ENCODE data around the gene RASA2. TPM values are rescaled to one million over a fixed set of nuclear protein-coding genes. Genes with fewer than 3 reads are reported as not detected.
"Not testable (repeated sequence)": the region's sequence is repeated elsewhere in the genome, so short reads cannot be mapped to it uniquely, and the experiment has no call there.

RASA2 gene
- total RNA-seq, 4 donors from 2014 or later = 9.1 to 12.8 (median 10.6) TPM

GRCh38 chr3:141625506-141625905, 138.7 kb downstream of the RASA2 start:
- H3K27ac ChIP-seq (replicated peaks in 1 of 4) = no peak overlapping the region
- H3K36me3 ChIP-seq = no peaks in the 10 kb centered on the region
- H3K27me3 ChIP-seq = no peaks in the 10 kb centered on the region
- WGBS = 75% methylated on average over 3 of the region's 5 CpGs
- peaks cover 0 to 15% (median 6%) of the 10 kb centered on the region in 4 donors for H3K9me3 ChIP-seq
- no peak overlapping the region for H3K4me3 ChIP-seq
- no peak for DNase-seq (ENCODE audit: extremely low spot score)
- intact Hi-C loops (cut with DNase I) = no loop called here
- no peaks in the 10 kb centered on the region for H3K4me1 ChIP-seq
- TF ChIP-seq POLR2AphosphoS5 (IDR thresholded peaks at IDR 0.05) (no peak), POLR2A (IDR thresholded peaks at IDR 0.05; ENCODE audit: low read depth) (no peak), EP300 (IDR thresholded peaks at IDR 0.05) (no peak), CTCF (IDR thresholded peaks at IDR 0.05) (no peak)

GRCh38 chr3:141628334-141628733, 141.5 kb downstream of the RASA2 start:
- DNase-seq (ENCODE audit: extremely low spot score); H3K4me3 ChIP-seq; H3K27ac ChIP-seq (replicated peaks in 1 of 4); intact Hi-C loops (cut with DNase I); H3K27me3 ChIP-seq; H3K4me1 ChIP-seq; H3K36me3 ChIP-seq: not testable (repeated sequence)
- 85% methylated on average over 6 of the region's 6 CpGs for WGBS
- peaks cover 0 to 15% (median 6%) of the 10 kb centered on the region in 4 donors for H3K9me3 ChIP-seq

- intact Hi-C loops (cut with DNase I); H3K27ac ChIP-seq (replicated peaks in 1 of 4); H3K27me3 ChIP-seq; H3K36me3 ChIP-seq; H3K4me3 ChIP-seq; H3K4me1 ChIP-seq; DNase-seq (ENCODE audit: extremely low spot score): not testable (repeated sequence)
- peaks cover 0 to 15% (median 6%) of the 10 kb centered on the region in 4 donors for H3K9me3 ChIP-seq
- 82% methylated on average over 7 of the region's 7 CpGs for WGBS
These were observed 142.1 kb downstream of the RASA2 start for GRCh38 chr3:141628868-141629441.

- TF ChIP-seq POLR2A (IDR thresholded peaks at IDR 0.05; ENCODE audit: low read depth) = no peak
- TF ChIP-seq CTCF (IDR thresholded peaks at IDR 0.05) = no peak
- TF ChIP-seq POLR2AphosphoS5 (IDR thresholded peaks at IDR 0.05) = no peak
- no peak for TF ChIP-seq EP300 (IDR thresholded peaks at IDR 0.05)
- Histone ChIP-seq H3K4me3 (no peak overlapping the region), H3K27ac (replicated peaks in 1 of 4) (no peak overlapping the region), H3K4me1 (no peaks in the 10 kb centered on the region), H3K9me3 (peaks cover 0 to 15% (median 6%) of the 10 kb centered on the region in 4 donors), H3K36me3 (no peaks in the 10 kb centered on the region), H3K27me3 (no peaks in the 10 kb centered on the region)
- 70% methylated on average over 9 of the region's 9 CpGs for WGBS
- no peak for DNase-seq (ENCODE audit: extremely low spot score)
- intact Hi-C loops (cut with DNase I) = no loop called here
These were observed 143.1 kb downstream of the RASA2 start for GRCh38 chr3:141629976-141630375.

DNA sequence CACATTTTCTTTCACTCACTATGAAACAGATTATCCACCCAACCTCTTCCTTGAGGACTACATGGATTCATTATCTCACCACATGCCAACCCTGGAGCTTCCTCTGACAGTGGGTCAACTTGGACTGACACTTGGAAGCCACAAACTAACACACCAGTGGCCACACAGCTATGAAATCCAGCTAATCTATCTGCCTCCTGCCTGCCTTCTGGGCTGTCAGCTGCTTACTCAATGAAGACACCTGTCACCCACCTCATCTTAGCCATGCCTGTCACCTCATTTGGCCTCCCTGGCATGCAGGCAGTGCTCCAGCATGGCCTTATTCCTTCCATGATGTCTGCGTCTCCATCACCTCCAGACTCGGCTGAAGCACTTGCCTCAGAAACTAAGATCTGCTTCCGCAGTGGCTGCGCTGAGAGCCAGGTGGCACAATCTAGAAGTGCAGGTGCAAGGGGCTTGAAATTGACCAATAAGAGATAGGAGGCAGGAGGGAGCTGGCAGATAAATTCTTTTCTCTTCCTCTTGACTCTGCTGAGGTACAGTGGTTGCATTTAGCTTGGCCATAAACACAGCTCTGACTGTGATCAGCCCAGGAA, 146.1 kb downstream of the RASA2 start:
- intact Hi-C loops (cut with DNase I) = no loop called here
- no peaks in the 10 kb centered on the region for H3K4me1 ChIP-seq
- TF ChIP-seq POLR2A (IDR thresholded peaks at IDR 0.05; ENCODE audit: low read depth) (no peak), EP300 (IDR thresholded peaks at IDR 0.05) (no peak), POLR2AphosphoS5 (IDR thresholded peaks at IDR 0.05) (no peak), CTCF (IDR thresholded peaks at IDR 0.05) (no peak)
- H3K36me3 ChIP-seq = no peaks in the 10 kb centered on the region
- H3K27ac ChIP-seq (replicated peaks in 1 of 4) = no peak overlapping the region
- DNase-seq (ENCODE audit: extremely low spot score) = no peak
- H3K27me3 ChIP-seq = no peaks in the 10 kb centered on the region
- H3K4me3 ChIP-seq = no peak overlapping the region
- peaks cover 0 to 15% (median 6%) of the 10 kb centered on the region in 4 donors for H3K9me3 ChIP-seq
- 61% methylated on average over 4 of the region's 4 CpGs for WGBS

GRCh38 chr3:141642215-141642614, 155.4 kb downstream of the RASA2 start:
- Histone ChIP-seq H3K36me3 (no peaks in the 10 kb centered on the region), H3K27ac (replicated peaks in 1 of 4) (no peak overlapping the region), H3K9me3 (no peaks in the 10 kb centered on the region), H3K4me1 (no peaks in the 10 kb centered on the region), H3K27me3 (no peaks in the 10 kb centered on the region), H3K4me3 (no peak overlapping the region)
- intact Hi-C loops (cut with DNase I) = loop anchor here (10.0 kb wide), 1 partner anchor 177 kb away; no protein-coding TSS in a partner anchor
- TF ChIP-seq POLR2A (IDR thresholded peaks at IDR 0.05; ENCODE audit: low read depth) (no peak), EP300 (IDR thresholded peaks at IDR 0.05) (no peak), CTCF (IDR thresholded peaks at IDR 0.05) (no peak), POLR2AphosphoS5 (IDR thresholded peaks at IDR 0.05) (no peak)
- 76% methylated on average over 2 of the region's 2 CpGs for WGBS
- DNase-seq (ENCODE audit: extremely low spot score) = no peak
